Gastrocnemius medialis (tissue), 4 donors: ENCODE measurements around the gene TTC39B. TPM values are rescaled to one million over a fixed set of nuclear protein-coding genes. Genes with fewer than 3 reads are reported as not detected.

Experiments
- ATAC-seq, 2 donors: fragments of 150-250 bp; one replicate each; pipeline ENCODE4 v1.9.1; 2016
- DNase-seq, 2 donors: peaks; one replicate each; pipeline ENCODE4 v3.0.0-alpha.2; 2019
- H3K27ac ChIP-seq, 4 donors: fragments of 200-600 bp; sonication (generic); 1 replicate in 1 of 4; 2 replicates in 3 of 4; pipeline ENCODE4 v1.5.1; 2016 to 2018; ENCODE audit warnings: mild to moderate bottlenecking in 2 of 4, moderate library complexity in 1 of 4
- H3K27me3 ChIP-seq, 3 donors: fragments of 200-600 bp; sonication (generic) in 2 of 3; 1 replicate in 1 of 3; 2 replicates in 2 of 3; pipeline versions ENCODE4 v1.5.1 to v1.6.0; 2016 to 2019; ENCODE audit warnings: mild to moderate bottlenecking in 1 of 3, moderate library complexity in 1 of 3
- H3K36me3 ChIP-seq, 2 donors: fragments of 200-600 bp; sonication (generic) in 1 of 2; one replicate each; pipeline ENCODE4 v1.5.1; 2017 to 2018
- H3K4me1 ChIP-seq, 2 donors: fragments of 200-600 bp; sonication (generic) in 1 of 2; one replicate each; pipeline ENCODE4 v1.5.1; 2016 to 2017; ENCODE audit warnings: mild to moderate bottlenecking in 2 of 2
- H3K4me3 ChIP-seq, 4 donors: fragments of 200-600 bp; sonication (generic) in 3 of 4; 1 replicate in 1 of 4; 2 replicates in 3 of 4; pipeline ENCODE4 v1.5.1; 2016 to 2019; ENCODE audit warnings: mild to moderate bottlenecking in 2 of 4
- H3K9me3 ChIP-seq, 3 donors: fragments of 200-600 bp; sonication (generic) in 2 of 3; 1 replicate in 1 of 3; 2 replicates in 2 of 3; pipeline ENCODE4 v1.5.1; 2016 to 2019
- CTCF ChIP-seq, 5 experiments: fragments of 450-650 bp in 3 of 5; fragments of 200-600 bp in 2 of 5; sonication (generic) in 2 of 5; IDR thresholded peaks in 4 of 5; conservative IDR thresholded peaks in 1 of 5; 1 replicate in 4 of 5; 2 replicates in 1 of 5; pipeline ENCODE4 v1.5.1; 2016 to 2019; ENCODE audit warnings: antibody characterized with exemption in 5 of 5, mild to moderate bottlenecking in 3 of 5, moderate library complexity in 3 of 5
- POLR2A ChIP-seq, 2 donors: fragments of 450-650 bp; IDR thresholded peaks; one replicate each; pipeline ENCODE4 v1.6.1; 2017; ENCODE audit warnings: antibody characterized with exemption in 2 of 2, mild to moderate bottlenecking in 2 of 2, moderate library complexity in 2 of 2
- in situ Hi-C, 4 donors: fragments of 200-750 bp; cut with MboI; loops; one replicate each; pipeline versions ENCODE4 v1.15.0 to v1.8.0; 2017; ENCODE audit warnings: low sequenced_read_pairs in 4 of 4
- intact Hi-C: fragments of 100-400 bp; cut with DNase I; formaldehyde crosslinking; loops from one replicate; pipeline ENCODE4 v1.15.1; 2023; ENCODE audit warnings: low total_unique reads
- total RNA-seq, 4 donors: library from RNA; depleted of rRNA; stranded (reverse); fragments of >200 nt; gene quantifications; one replicate each; pipeline versions ENCODE4 v1.1.0 to v1.2.3, GENCODE V29; 2016

Gene TTC39B
- total RNA-seq, 4 donors from 2014 or later = 1.8 to 6.9 (median 3.8) TPM

DNA sequence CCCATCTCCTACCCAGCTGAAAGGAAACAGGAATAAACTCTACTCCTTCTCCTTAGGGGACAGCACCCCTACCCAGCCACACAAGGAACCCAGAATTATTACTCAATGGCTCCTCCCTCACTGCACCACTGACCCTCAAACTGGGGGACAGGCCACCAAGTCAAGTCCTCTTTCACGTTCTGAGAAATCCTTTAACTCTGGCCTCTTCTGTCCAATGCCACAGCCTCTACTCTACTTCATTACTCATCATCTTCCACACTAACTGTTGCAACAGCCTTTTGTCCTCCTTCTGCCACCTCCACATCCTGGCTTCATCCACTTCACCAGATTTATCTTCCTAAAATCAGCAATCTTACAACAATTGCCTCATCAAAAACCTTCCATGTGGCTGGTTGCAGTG is 6.8 kb downstream of the TTC39B start:
- ATAC-seq (no peak), DNase-seq (no peak)
- no peak overlapping the region for H3K4me3 ChIP-seq
- intact Hi-C loops = loop anchor here (10.0 kb wide), 2 partner anchors 155 to 1835 kb away; partner anchors contain the start of gene CNTLN
- TF ChIP-seq CTCF (IDR thresholded peaks at IDR 0.05 in 4 of 5, conservative IDR thresholded peaks at IDR 0.05 in 1 of 5) (no peak), POLR2A (IDR thresholded peaks at IDR 0.05) (no peak)
- H3K4me1 ChIP-seq = peaks cover 14 to 15% of the 10 kb centered on the region in 2 donors
- no peaks in the 10 kb centered on the region for H3K36me3 ChIP-seq
- no peak overlapping the region for H3K27ac ChIP-seq
- no peaks in the 10 kb centered on the region for H3K27me3 ChIP-seq
- no peaks in the 10 kb centered on the region for H3K9me3 ChIP-seq
- in situ Hi-C loops = loop anchor here in 2 of 4 donors (5.0 to 10.0 kb wide), 2 partner anchors 115 to 122 kb away; partner anchors contain the start of gene SNAPC3 (in 1 of the 2)

GRCh38 chr9:15299374-15299939 is 7.6 kb downstream of the TTC39B start:
- ATAC-seq = no peak
- no peak for DNase-seq
- in situ Hi-C loops = loop anchor here in 2 of 4 donors (10.0 to 25.0 kb wide), 2 partner anchors 135 to 313 kb away; no protein-coding TSS in a partner anchor
- no peaks in the 10 kb centered on the region for H3K36me3 ChIP-seq
- H3K4me3 ChIP-seq = no peak overlapping the region
- peaks cover 15% of the 10 kb centered on the region in 2 donors for H3K4me1 ChIP-seq
- TF ChIP-seq CTCF (IDR thresholded peaks at IDR 0.05 in 4 of 5, conservative IDR thresholded peaks at IDR 0.05 in 1 of 5) (no peak), POLR2A (IDR thresholded peaks at IDR 0.05) (no peak)
- H3K27me3 ChIP-seq = no peaks in the 10 kb centered on the region
- no peak overlapping the region for H3K27ac ChIP-seq
- intact Hi-C loops = no loop called here
- no peaks in the 10 kb centered on the region for H3K9me3 ChIP-seq

DNA sequence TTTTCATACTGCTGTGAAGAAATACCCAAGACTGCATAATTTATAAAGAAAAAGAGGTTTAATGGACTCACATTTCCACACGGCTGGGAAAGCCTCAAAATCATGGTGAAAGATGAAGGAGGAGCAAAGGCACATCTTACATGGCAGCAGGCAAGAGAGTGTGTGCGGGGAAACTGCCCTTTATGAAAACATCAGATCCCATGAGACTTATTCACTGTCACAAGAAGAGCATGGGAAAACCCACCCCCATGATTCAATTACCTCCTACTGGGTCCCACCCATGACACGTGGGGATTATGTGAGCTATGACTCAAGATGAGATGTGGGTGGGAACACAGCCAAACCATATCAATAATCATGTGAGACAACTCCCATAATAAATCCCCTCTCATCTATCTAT is 8.7 kb downstream of the TTC39B start:
- in situ Hi-C loops = loop anchor here in 2 of 4 donors (10.0 to 25.0 kb wide), 2 partner anchors 136 to 314 kb away; no protein-coding TSS in a partner anchor
- TF ChIP-seq POLR2A (IDR thresholded peaks at IDR 0.05) = no peak
- TF ChIP-seq CTCF (IDR thresholded peaks at IDR 0.05 in 4 of 5, conservative IDR thresholded peaks at IDR 0.05 in 1 of 5) = no peak
- Histone ChIP-seq H3K9me3 (no peaks in the 10 kb centered on the region), H3K27ac (no peak overlapping the region), H3K4me3 (no peak overlapping the region), H3K36me3 (no peaks in the 10 kb centered on the region), H3K27me3 (no peaks in the 10 kb centered on the region), H3K4me1 (peaks cover 15 to 23% of the 10 kb centered on the region in 2 donors)
- intact Hi-C loops = no loop called here
- ATAC-seq (no peak), DNase-seq (no peak)

DNA sequence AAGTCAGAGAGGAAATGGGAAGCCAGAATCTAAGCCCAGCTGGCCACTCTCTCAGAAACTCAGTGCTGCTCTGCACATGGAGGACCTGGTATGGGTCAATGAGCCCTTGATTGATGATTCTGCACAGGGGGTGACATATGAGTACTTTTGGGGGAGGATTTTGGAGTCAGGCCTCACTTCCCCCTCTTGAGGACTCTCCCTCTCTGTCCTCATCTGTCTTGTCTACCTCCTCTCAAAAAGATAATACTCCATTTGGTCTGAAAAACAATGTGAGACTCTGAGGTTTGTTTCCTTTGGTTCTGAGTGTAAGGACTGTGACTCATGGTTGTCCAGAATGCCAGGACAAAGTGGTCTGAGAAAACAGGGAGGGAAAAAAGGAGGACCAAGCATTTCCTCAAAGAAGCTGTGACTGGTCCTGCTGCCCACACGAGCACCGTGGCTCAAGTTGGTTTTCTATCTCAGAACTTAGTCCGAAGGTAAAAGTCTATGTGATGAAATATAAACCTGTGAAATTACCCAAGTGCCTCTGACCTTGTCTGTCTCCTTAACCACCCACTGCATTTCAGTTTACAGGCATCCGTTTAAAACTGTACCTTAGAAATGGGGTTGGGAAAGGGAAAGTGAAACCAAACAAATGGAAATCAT is 11.1 kb downstream of the TTC39B start:
- H3K4me1 ChIP-seq = peaks cover 15 to 23% of the 10 kb centered on the region in 2 donors
- peak overlapping the region; percentile 23 to 76 (median 50) for H3K4me3 ChIP-seq
- intact Hi-C loops = no loop called here
- no peaks in the 10 kb centered on the region for H3K9me3 ChIP-seq
- no peak for DNase-seq
- no peaks in the 10 kb centered on the region for H3K27me3 ChIP-seq
- ATAC-seq = peak; percentile 70 to 76
- no peaks in the 10 kb centered on the region for H3K36me3 ChIP-seq
- TF ChIP-seq CTCF (IDR thresholded peaks at IDR 0.05 in 4 of 5, conservative IDR thresholded peaks at IDR 0.05 in 1 of 5) = no peak
- TF ChIP-seq POLR2A (IDR thresholded peaks at IDR 0.05) = no peak
- in situ Hi-C loops = loop anchor here in 2 of 4 donors (10.0 to 25.0 kb wide), 2 partner anchors 139 to 316 kb away; no protein-coding TSS in a partner anchor
- H3K27ac ChIP-seq = peak overlapping the region; percentile 70 to 83 (median 76)
